ENCODE measurements around the gene MCC. TPM values are rescaled to one million over a fixed set of nuclear protein-coding genes. Genes with fewer than 3 reads are reported as not detected.

Gene MCC
- total RNA-seq, 2 donors from 2014 or later, result 164 to 187 TPM

GRCh38 chr5:113209498-113209897, 278.8 kb downstream of the MCC start:
- Histone ChIP-seq H3K27ac (ENCODE audit: low read depth, low read length) (no peak overlapping the region), H3K27me3 (ENCODE audit: control insufficient read depth, insufficient read depth, low read length, poor library complexity, severe bottlenecking) (no peaks in the 10 kb centered on the region), H3K4me3 (ENCODE audit: low read length) (no peak overlapping the region), H3K9me3 (ENCODE audit: control insufficient read depth, low read length) (no peaks in the 10 kb centered on the region), H3K9ac (ENCODE audit: extremely low read depth, low read length, poor library complexity, severe bottlenecking) (no peak overlapping the region), H3K4me1 (ENCODE audit: control insufficient read depth, insufficient read depth, low read length) (peaks cover 28% of the 10 kb centered on the region), H3K36me3 (ENCODE audit: control insufficient read depth, insufficient read depth, low read length) (peaks cover 9% of the 10 kb centered on the region)
- TF ChIP-seq CTCF (conservative IDR thresholded peaks at IDR 0.05), result no peak
- Mint-ChIP-seq H3K27ac (no peak overlapping the region), H3K4me1 (peaks cover 58% of the 10 kb centered on the region), H3K9me3 (no peaks in the 10 kb centered on the region), H3K27me3 (ENCODE audit: insufficient read depth) (no peaks in the 10 kb centered on the region), H3K36me3 (ENCODE audit: low read depth) (no peaks in the 10 kb centered on the region), H3K4me3 (no peak overlapping the region)
- WGBS, 2 experiments (ENCODE audit: insufficient coverage in 1 of 2, insufficient read length in 1 of 2), result 89 to 96% methylated on average over 2 to 4 of the region's 4 CpGs
- peak; percentile 19 for DNase-seq

- no peaks in the 10 kb centered on the region for H3K27me3 ChIP-seq (ENCODE audit: control insufficient read depth, insufficient read depth, low read length, poor library complexity, severe bottlenecking)
- H3K9ac ChIP-seq (ENCODE audit: extremely low read depth, low read length, poor library complexity, severe bottlenecking), result no peak overlapping the region
- H3K36me3 ChIP-seq (ENCODE audit: control insufficient read depth, insufficient read depth, low read length), result peaks cover 9% of the 10 kb centered on the region
- Mint-ChIP-seq H3K4me3 (no peak overlapping the region), H3K27me3 (ENCODE audit: insufficient read depth) (no peaks in the 10 kb centered on the region), H3K4me1 (peaks cover 73% of the 10 kb centered on the region), H3K27ac (no peak overlapping the region), H3K36me3 (ENCODE audit: low read depth) (peaks cover 1% of the 10 kb centered on the region), H3K9me3 (no peaks in the 10 kb centered on the region)
- no peaks in the 10 kb centered on the region for H3K9me3 ChIP-seq (ENCODE audit: control insufficient read depth, low read length)
- peak; percentile 57 for DNase-seq
- H3K4me3 ChIP-seq (ENCODE audit: low read length), result no peak overlapping the region
- WGBS, 2 experiments (ENCODE audit: insufficient coverage in 1 of 2, insufficient read length in 1 of 2), result 76 to 96% methylated on average over 3 of the region's 3 CpGs
- peaks cover 28% of the 10 kb centered on the region for H3K4me1 ChIP-seq (ENCODE audit: control insufficient read depth, insufficient read depth, low read length)
- peak; percentile 51 for TF ChIP-seq CTCF (conservative IDR thresholded peaks at IDR 0.05)
- H3K27ac ChIP-seq (ENCODE audit: low read depth, low read length), result no peak overlapping the region
Measured at GRCh38 chr5:113205807-113206206, 282.4 kb downstream of the MCC start.

- no peak overlapping the region for H3K27ac Mint-ChIP-seq
- no peaks in the 10 kb centered on the region for H3K27me3 Mint-ChIP-seq (ENCODE audit: insufficient read depth)
- no peaks in the 10 kb centered on the region for H3K9me3 ChIP-seq (ENCODE audit: control insufficient read depth, low read length)
- TF ChIP-seq CTCF (conservative IDR thresholded peaks at IDR 0.05), result no peak
- DNase-seq, result no peak
- H3K9me3 Mint-ChIP-seq, result no peaks in the 10 kb centered on the region
- peaks cover 14% of the 10 kb centered on the region for H3K36me3 ChIP-seq (ENCODE audit: control insufficient read depth, insufficient read depth, low read length)
- H3K36me3 Mint-ChIP-seq (ENCODE audit: low read depth), result peaks cover 3% of the 10 kb centered on the region
- H3K27me3 ChIP-seq (ENCODE audit: control insufficient read depth, insufficient read depth, low read length, poor library complexity, severe bottlenecking), result no peaks in the 10 kb centered on the region
- WGBS, 2 experiments (ENCODE audit: insufficient coverage in 1 of 2, insufficient read length in 1 of 2), result 89% methylated on average over 1 of the region's 1 CpG; no CpG with 5 or more reads in 1 of the 2 experiments
- H3K4me3 ChIP-seq (ENCODE audit: low read length), result no peak overlapping the region
- no peak overlapping the region for H3K27ac ChIP-seq (ENCODE audit: low read depth, low read length)
- no peak overlapping the region for H3K4me3 Mint-ChIP-seq
- H3K9ac ChIP-seq (ENCODE audit: extremely low read depth, low read length, poor library complexity, severe bottlenecking), result no peak overlapping the region
- peaks cover 73% of the 10 kb centered on the region for H3K4me1 Mint-ChIP-seq
- H3K4me1 ChIP-seq (ENCODE audit: control insufficient read depth, insufficient read depth, low read length), result peaks cover 33% of the 10 kb centered on the region
Measured at GRCh38 chr5:113205323-113205722, 282.9 kb downstream of the MCC start.
